Mucosa of descending colon (tissue), 3 donors: ENCODE results near the gene PNPLA7. TPM values are rescaled to one million over a fixed set of nuclear protein-coding genes. Genes with fewer than 3 reads are reported as not detected.
"Not testable (repeated sequence)": the region's sequence is repeated elsewhere in the genome, so short reads cannot be mapped to it uniquely, and the experiment has no call there.

ENCODE experiments used
- ATAC-seq: fragments of 200-7000 bp; cut with Tn5 transposase; one replicate; pipeline ENCODE4 v1.9.1; 2020; ENCODE audit warnings: mild to moderate bottlenecking, moderate library complexity
- DNase-seq, 3 donors: peaks; one replicate each; pipeline ENCODE4 v3.0.0-alpha.2; 2020
- H3K36me3 ChIP-seq: fragments of 200-600 bp; one replicate; pipeline ENCODE4 v1.8.0; 2021; ENCODE audit warnings: low read depth, mild to moderate bottlenecking
- H3K4me1 ChIP-seq: fragments of 200-600 bp; one replicate; pipeline ENCODE4 v1.8.0; 2021; ENCODE audit warnings: low read depth, mild to moderate bottlenecking
- H3K4me3 ChIP-seq: fragments of 200-600 bp; one replicate; pipeline ENCODE4 v1.8.0; 2021; ENCODE audit warnings: mild to moderate bottlenecking
- H3K9me3 ChIP-seq: fragments of 200-600 bp; one replicate; pipeline ENCODE4 v1.8.0; 2021; ENCODE audit warnings: mild to moderate bottlenecking
- intact Hi-C, 2 donors: fragments of 100-400 bp; cut with DNase I in 1 of 2; cut with micrococcal nuclease in 1 of 2; formaldehyde crosslinking; loops; one replicate each; pipeline versions ENCODE4 v1.11.0 to v1.11.1; 2022; cut with DNase I, micrococcal nuclease
- total RNA-seq, 3 donors: library from RNA; stranded (reverse); fragmentation: NEBNext Ultra II Directional in 2 of 3; extraction: Animal tissue kit (Norgen Biotek cat#: 25700) in 2 of 3; gene quantifications; one replicate each; pipeline versions ENCODE4 v1.2.1 to v1.2.4, GENCODE V29; 2021 to 2023
- TF ChIP-seq, protein P1 (sequence below): fragments of 200-600 bp; IDR thresholded peaks from one replicate; pipeline ENCODE4 v1.8.0; 2022; ENCODE audit warnings: antibody characterized with exemption, mild to moderate bottlenecking
- donor health status: DM: no; HTN: no; CAD: no; lungs with moderate emphysema.
- donor health status: DM: no; HTN: no; CAD: no.
- donor health status: DM: no; HTN: yes; CAD: no.

PNPLA7 gene
- total RNA-seq, 3 donors from 2014 or later = 16.7 to 27.4 (median 17.2) TPM

DNA sequence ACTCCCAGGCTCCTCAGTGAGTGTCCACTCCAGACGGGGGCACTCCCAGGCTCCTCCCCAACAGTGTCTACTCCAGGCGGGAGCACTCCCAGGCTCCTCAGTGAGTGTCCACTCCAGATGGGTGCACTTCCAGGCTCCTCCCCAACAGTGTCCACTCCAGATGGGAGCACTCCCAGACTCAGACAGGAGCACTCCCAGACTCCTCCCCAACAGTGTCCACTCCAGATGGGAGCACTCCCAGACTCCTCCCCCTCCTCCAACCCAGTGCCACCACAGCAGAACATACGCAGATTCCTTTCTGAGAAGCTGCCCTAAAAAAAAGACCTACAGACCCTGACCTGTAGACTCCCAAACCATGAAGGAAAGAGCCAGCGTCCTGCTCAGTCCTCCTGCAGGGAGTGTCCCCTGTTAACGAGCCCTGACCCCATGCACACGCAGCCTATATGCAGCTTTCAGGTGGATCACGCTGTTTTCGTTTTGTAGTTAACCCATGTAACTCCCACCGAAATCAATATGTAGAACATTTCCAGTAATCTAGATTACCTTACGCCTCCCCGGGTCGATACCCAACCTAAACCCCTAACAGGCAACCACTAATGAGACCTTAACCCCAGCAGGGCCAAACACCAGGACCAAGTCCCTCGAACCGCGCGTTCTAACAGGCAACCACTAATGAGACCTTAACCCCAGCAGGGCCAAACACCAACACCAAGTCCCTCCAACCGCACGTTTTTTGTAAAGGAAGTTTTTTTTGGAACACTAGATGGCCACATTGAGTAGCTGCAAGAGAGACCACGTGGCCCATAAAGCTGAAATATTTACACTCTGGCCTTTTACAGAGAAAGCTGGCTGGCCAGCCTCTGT is 15.7 kb downstream of the PNPLA7 start:
- Histone ChIP-seq H3K4me1 (peaks cover 6% of the 10 kb centered on the region), H3K9me3 (no peaks in the 10 kb centered on the region), H3K4me3 (no peak overlapping the region), H3K36me3 (no peaks in the 10 kb centered on the region)
- TF ChIP-seq, protein P1, sequence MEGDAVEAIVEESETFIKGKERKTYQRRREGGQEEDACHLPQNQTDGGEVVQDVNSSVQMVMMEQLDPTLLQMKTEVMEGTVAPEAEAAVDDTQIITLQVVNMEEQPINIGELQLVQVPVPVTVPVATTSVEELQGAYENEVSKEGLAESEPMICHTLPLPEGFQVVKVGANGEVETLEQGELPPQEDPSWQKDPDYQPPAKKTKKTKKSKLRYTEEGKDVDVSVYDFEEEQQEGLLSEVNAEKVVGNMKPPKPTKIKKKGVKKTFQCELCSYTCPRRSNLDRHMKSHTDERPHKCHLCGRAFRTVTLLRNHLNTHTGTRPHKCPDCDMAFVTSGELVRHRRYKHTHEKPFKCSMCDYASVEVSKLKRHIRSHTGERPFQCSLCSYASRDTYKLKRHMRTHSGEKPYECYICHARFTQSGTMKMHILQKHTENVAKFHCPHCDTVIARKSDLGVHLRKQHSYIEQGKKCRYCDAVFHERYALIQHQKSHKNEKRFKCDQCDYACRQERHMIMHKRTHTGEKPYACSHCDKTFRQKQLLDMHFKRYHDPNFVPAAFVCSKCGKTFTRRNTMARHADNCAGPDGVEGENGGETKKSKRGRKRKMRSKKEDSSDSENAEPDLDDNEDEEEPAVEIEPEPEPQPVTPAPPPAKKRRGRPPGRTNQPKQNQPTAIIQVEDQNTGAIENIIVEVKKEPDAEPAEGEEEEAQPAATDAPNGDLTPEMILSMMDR = peak; percentile 31
- DNase-seq (peak in 1 of 3 donors; percentile 68), ATAC-seq (peak; percentile 95)
- intact Hi-C loops = no loop called here

DNA sequence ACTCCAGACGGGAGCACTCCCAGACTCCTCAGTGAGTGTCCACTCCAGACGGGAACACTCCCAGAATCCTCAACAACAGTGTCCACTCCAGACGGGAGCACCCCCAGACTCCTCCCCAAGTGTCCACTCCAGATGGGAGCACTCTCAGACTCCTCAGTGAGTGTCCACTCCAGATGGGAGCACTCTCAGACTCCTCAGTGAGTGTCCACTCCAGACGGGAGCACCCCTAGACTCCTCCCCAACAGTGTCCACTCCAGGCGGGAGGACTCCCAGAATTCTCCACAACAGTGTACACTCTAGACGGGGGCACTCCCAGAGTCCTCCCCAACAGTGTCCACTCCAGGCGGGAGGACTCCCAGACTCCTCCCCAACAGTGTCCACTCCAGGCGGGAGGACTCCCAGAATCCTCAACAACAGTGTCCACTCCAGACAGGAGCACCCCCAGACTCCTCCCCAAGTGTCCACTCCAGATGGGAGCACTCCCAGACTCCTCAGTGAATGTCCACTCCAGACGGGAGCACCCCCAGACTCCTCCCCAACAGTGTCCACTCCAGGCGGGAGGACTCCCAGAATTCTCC is 17.2 kb downstream of the PNPLA7 start:
- not testable (repeated sequence) for H3K9me3 ChIP-seq

DNA sequence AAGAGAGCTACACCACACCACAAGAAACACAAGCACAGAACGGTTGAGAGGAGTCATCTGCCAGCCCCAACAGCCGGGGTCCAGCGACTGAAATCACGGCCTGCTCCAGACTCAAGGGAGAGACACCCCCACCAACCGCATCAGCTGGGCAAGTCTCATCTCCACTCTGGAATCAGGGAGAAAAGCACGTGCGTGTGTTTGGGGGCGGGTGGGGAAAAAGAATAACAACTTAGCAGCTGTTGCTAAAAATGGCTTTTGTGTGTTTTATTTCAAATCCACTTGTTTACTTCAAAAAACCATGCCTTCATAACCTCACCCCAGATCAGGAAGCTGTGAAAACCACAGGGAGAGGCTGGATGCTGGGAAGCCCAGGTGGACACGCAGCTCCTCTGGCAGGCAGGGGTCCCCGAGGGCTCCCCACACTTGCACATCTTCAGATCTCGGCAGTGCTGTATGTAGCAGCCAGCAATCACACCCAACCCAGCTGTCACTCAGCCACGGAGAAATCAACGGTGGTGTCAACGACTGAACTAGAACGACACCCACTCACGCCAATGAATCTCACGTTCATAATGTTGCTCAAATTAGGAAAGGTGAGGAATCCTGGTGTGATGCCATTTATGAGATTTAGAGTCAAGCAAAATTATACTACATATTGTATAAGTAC is 19.0 kb downstream of the PNPLA7 start:
- TF ChIP-seq, protein P1 = no peak
- H3K36me3 ChIP-seq = no peaks in the 10 kb centered on the region
- ATAC-seq = no peak
- intact Hi-C loops = no loop called here
- no peak overlapping the region for H3K4me3 ChIP-seq
- no peaks in the 10 kb centered on the region for H3K9me3 ChIP-seq
- DNase-seq = peak in 1 of 3 donors; percentile 40
- H3K4me1 ChIP-seq = peaks cover 6% of the 10 kb centered on the region

More for the DNA sequence above, 17.2 kb downstream of the PNPLA7 start:
- DNase-seq, ATAC-seq, H3K4me1 ChIP-seq, intact Hi-C loops, H3K4me3 ChIP-seq, H3K36me3 ChIP-seq: not testable (repeated sequence)

DNA sequence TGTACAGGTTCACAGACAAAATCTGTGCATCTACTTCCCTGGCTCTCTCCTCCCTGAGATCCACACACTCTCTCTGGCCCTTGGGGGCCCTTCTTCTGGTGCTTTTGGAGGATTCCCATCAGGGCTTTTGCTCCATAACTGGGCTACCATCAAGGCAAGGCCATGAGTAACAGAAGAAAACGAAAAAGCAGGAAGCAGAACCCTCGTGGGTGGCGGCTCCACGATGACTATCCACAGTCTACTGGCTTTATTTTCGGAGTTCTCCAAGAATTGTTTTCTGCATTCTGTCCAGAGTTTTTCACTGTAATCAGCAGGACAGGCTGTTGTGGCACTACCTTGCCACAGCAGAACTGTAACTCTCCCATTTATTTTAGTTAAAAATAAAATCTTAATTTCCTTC is 19.9 kb downstream of the PNPLA7 start:
- intact Hi-C loops = no loop called here
- peaks cover 6% of the 10 kb centered on the region for H3K4me1 ChIP-seq
- no peak overlapping the region for H3K4me3 ChIP-seq
- TF ChIP-seq, protein P1 = no peak
- DNase-seq = no peak
- no peaks in the 10 kb centered on the region for H3K9me3 ChIP-seq
- no peaks in the 10 kb centered on the region for H3K36me3 ChIP-seq
- no peak for ATAC-seq

DNA sequence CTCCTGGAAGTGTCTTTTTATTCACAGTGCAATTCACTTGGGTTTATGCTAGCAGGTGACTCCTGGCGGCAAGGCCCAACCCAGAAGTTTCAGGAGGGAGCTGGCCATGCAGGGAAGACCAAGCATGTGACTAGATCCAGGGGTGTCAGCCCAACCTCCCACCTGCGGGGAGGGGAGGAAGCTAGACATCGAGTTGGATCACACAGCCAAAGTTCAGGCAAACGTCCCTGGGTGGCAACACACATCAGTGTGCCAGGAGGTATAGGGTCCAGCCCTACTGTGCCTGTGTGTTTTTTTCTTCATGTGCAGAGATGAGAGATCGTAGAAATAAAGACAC is 25.3 kb downstream of the PNPLA7 start:
- no peak overlapping the region for H3K4me3 ChIP-seq
- ATAC-seq (no peak), DNase-seq (peak in 1 of 3 donors; percentile 31)
- intact Hi-C loops = no loop called here
- no peaks in the 10 kb centered on the region for H3K36me3 ChIP-seq
- no peaks in the 10 kb centered on the region for H3K4me1 ChIP-seq
- TF ChIP-seq, protein P1 = no peak
- no peaks in the 10 kb centered on the region for H3K9me3 ChIP-seq
